ENCODE results near the gene ART4.

GRCh38 chr12:14876833-14877232 lies 33.5 kb upstream of the ART4 start:
- no peak for TF ChIP-seq MAX (IDR thresholded peaks at IDR 0.05; ENCODE audit: insufficient read depth, insufficient read length)
- TF ChIP-seq CTCF (IDR thresholded peaks at IDR 0.05; ENCODE audit: extremely low read depth in 1 of 2, insufficient read depth in 1 of 2, low read depth in 1 of 2, low read length in 2 of 2) = no peak
- no peak for TF ChIP-seq POLR2A (IDR thresholded peaks at IDR 0.05; ENCODE audit: low read depth, low read length)
- no peak for TF ChIP-seq EZH2 (IDR thresholded peaks at IDR 0.05; ENCODE audit: borderline replicate concordance, low read depth, low read length, severe bottlenecking)
- TF ChIP-seq JUN (IDR thresholded peaks at IDR 0.05; ENCODE audit: borderline replicate concordance, insufficient read depth, insufficient read length, low read depth) = no peak
- TF ChIP-seq POLR2AphosphoS5 (IDR thresholded peaks at IDR 0.05; ENCODE audit: insufficient read depth, low read depth, low read length) = no peak
- no peak for TF ChIP-seq MYC (IDR thresholded peaks at IDR 0.05; ENCODE audit: low read depth, low read length)
- no peak for TF ChIP-seq GATA2 (IDR thresholded peaks at IDR 0.05; ENCODE audit: insufficient read depth, insufficient read length, low read depth, low read length)
